ENCODE measurements around the gene PTPN23.
"Not testable (repeated sequence)": the region's sequence is repeated elsewhere in the genome, so short reads cannot be mapped to it uniquely, and the experiment has no call there.

Gene PTPN23

GRCh38 chr3:47380601-47381316 lies at the start of gene PTPN23:
PTPN23 (plus strand) TSS chr3:47381021; CDS start chr3:47381097, 76 bp downstream.
- no peaks in the 10 kb centered on the region for H3K9me3 Mint-ChIP-seq (ENCODE audit: low read depth)
- H3K27me3 Mint-ChIP-seq = no peaks in the 10 kb centered on the region
- H3K4me3 Mint-ChIP-seq = peak within 1 kb of the TSS; percentile 100
- H3K36me3 Mint-ChIP-seq = peaks cover 7% of the 10 kb centered on the region
- H3K4me1 Mint-ChIP-seq (ENCODE audit: low read depth) = peaks cover 46% of the 10 kb centered on the region
- peak within 1 kb of the TSS; percentile 100 for H3K27ac Mint-ChIP-seq

GRCh38 chr3:47333907-47334306 lies 46.9 kb upstream of the PTPN23 start:
- no peak overlapping the region for H3K4me3 Mint-ChIP-seq
- H3K27ac Mint-ChIP-seq = no peak overlapping the region
- H3K27me3 Mint-ChIP-seq = no peaks in the 10 kb centered on the region
- peaks cover 15% of the 10 kb centered on the region for H3K36me3 Mint-ChIP-seq
- no peaks in the 10 kb centered on the region for H3K4me1 Mint-ChIP-seq (ENCODE audit: low read depth)
- no peaks in the 10 kb centered on the region for H3K9me3 Mint-ChIP-seq (ENCODE audit: low read depth)

- no peaks in the 10 kb centered on the region for H3K9me3 Mint-ChIP-seq (ENCODE audit: low read depth)
- no peak overlapping the region for H3K4me3 Mint-ChIP-seq
- peaks cover 13% of the 10 kb centered on the region for H3K36me3 Mint-ChIP-seq
- H3K27ac Mint-ChIP-seq = peak overlapping the region; percentile 13
- no peaks in the 10 kb centered on the region for H3K27me3 Mint-ChIP-seq
- H3K4me1 Mint-ChIP-seq (ENCODE audit: low read depth) = no peaks in the 10 kb centered on the region
Measured at GRCh38 chr3:47337656-47338055, 43.2 kb upstream of the PTPN23 start.

- H3K36me3 Mint-ChIP-seq = peaks cover 11% of the 10 kb centered on the region
- H3K27ac Mint-ChIP-seq = no peak overlapping the region
- no peaks in the 10 kb centered on the region for H3K27me3 Mint-ChIP-seq
- H3K9me3 Mint-ChIP-seq (ENCODE audit: low read depth) = no peaks in the 10 kb centered on the region
- H3K4me3 Mint-ChIP-seq = no peak overlapping the region
- no peaks in the 10 kb centered on the region for H3K4me1 Mint-ChIP-seq (ENCODE audit: low read depth)
Measured at GRCh38 chr3:47339951-47340350, 40.9 kb upstream of the PTPN23 start.

- Mint-ChIP-seq H3K27ac (no peak overlapping the region), H3K36me3 (peaks cover 11% of the 10 kb centered on the region), H3K4me1 (ENCODE audit: low read depth) (peaks cover 8% of the 10 kb centered on the region), H3K27me3 (no peaks in the 10 kb centered on the region), H3K4me3 (no peak overlapping the region), H3K9me3 (ENCODE audit: low read depth) (no peaks in the 10 kb centered on the region)
Measured at GRCh38 chr3:47340866-47341265, 40.0 kb upstream of the PTPN23 start.

- peak overlapping the region; percentile 47 for H3K27ac Mint-ChIP-seq
- H3K27me3 Mint-ChIP-seq = no peaks in the 10 kb centered on the region
- H3K4me1 Mint-ChIP-seq (ENCODE audit: low read depth) = peaks cover 9% of the 10 kb centered on the region
- H3K36me3 Mint-ChIP-seq = peaks cover 11% of the 10 kb centered on the region
- no peaks in the 10 kb centered on the region for H3K9me3 Mint-ChIP-seq (ENCODE audit: low read depth)
- H3K4me3 Mint-ChIP-seq = no peak overlapping the region
Measured at GRCh38 chr3:47342151-47342550, 38.7 kb upstream of the PTPN23 start.

GRCh38 chr3:47342812-47343211 lies 38.0 kb upstream of the PTPN23 start:
- no peak overlapping the region for H3K27ac Mint-ChIP-seq

GRCh38 chr3:47343471-47343971 lies 37.3 kb upstream of the PTPN23 start:
- Mint-ChIP-seq H3K27ac (no peak overlapping the region), H3K9me3 (ENCODE audit: low read depth) (no peaks in the 10 kb centered on the region), H3K36me3 (peaks cover 6% of the 10 kb centered on the region), H3K4me1 (ENCODE audit: low read depth) (peaks cover 9% of the 10 kb centered on the region), H3K4me3 (no peak overlapping the region), H3K27me3 (no peaks in the 10 kb centered on the region)

More at GRCh38 chr3:47342812-47343211, 38.0 kb upstream of the PTPN23 start:
- Mint-ChIP-seq H3K4me1 (ENCODE audit: low read depth) (peaks cover 9% of the 10 kb centered on the region), H3K4me3 (no peak overlapping the region), H3K9me3 (ENCODE audit: low read depth) (no peaks in the 10 kb centered on the region), H3K36me3 (peaks cover 8% of the 10 kb centered on the region), H3K27me3 (no peaks in the 10 kb centered on the region)

GRCh38 chr3:47344971-47345370 lies 35.9 kb upstream of the PTPN23 start:
- Mint-ChIP-seq H3K9me3 (ENCODE audit: low read depth) (no peaks in the 10 kb centered on the region), H3K4me1 (ENCODE audit: low read depth) (peaks cover 9% of the 10 kb centered on the region), H3K27me3 (no peaks in the 10 kb centered on the region), H3K4me3 (no peak overlapping the region), H3K27ac (peak overlapping the region; percentile 64), H3K36me3 (peaks cover 6% of the 10 kb centered on the region)

- Mint-ChIP-seq H3K9me3 (ENCODE audit: low read depth) (no peaks in the 10 kb centered on the region), H3K4me1 (ENCODE audit: low read depth) (peaks cover 9% of the 10 kb centered on the region), H3K4me3 (no peak overlapping the region), H3K27me3 (no peaks in the 10 kb centered on the region), H3K36me3 (peaks cover 2% of the 10 kb centered on the region), H3K27ac (no peak overlapping the region)
Measured at GRCh38 chr3:47347217-47347801, 33.5 kb upstream of the PTPN23 start.

GRCh38 chr3:47348411-47349154 lies 32.2 kb upstream of the PTPN23 start:
- peaks cover 9% of the 10 kb centered on the region for H3K4me1 Mint-ChIP-seq (ENCODE audit: low read depth)
- H3K27me3 Mint-ChIP-seq = no peaks in the 10 kb centered on the region
- no peaks in the 10 kb centered on the region for H3K9me3 Mint-ChIP-seq (ENCODE audit: low read depth)

GRCh38 chr3:47355010-47355409 lies 25.8 kb upstream of the PTPN23 start:
- H3K36me3 Mint-ChIP-seq = peaks cover 9% of the 10 kb centered on the region
- no peak overlapping the region for H3K4me3 Mint-ChIP-seq
- H3K4me1 Mint-ChIP-seq (ENCODE audit: low read depth) = no peaks in the 10 kb centered on the region
- H3K27ac Mint-ChIP-seq = peak overlapping the region; percentile 29
- peaks cover under 1% of the 10 kb centered on the region for H3K9me3 Mint-ChIP-seq (ENCODE audit: low read depth)
- no peaks in the 10 kb centered on the region for H3K27me3 Mint-ChIP-seq

More at GRCh38 chr3:47348411-47349154, 32.2 kb upstream of the PTPN23 start:
- Mint-ChIP-seq H3K4me3 (no peak overlapping the region), H3K27ac (no peak overlapping the region), H3K36me3 (peaks cover 2% of the 10 kb centered on the region)

GRCh38 chr3:47356201-47356600 lies 24.6 kb upstream of the PTPN23 start:
- Mint-ChIP-seq H3K4me1 (ENCODE audit: low read depth) (peaks cover 4% of the 10 kb centered on the region), H3K9me3 (ENCODE audit: low read depth) (peaks cover 5% of the 10 kb centered on the region)

GRCh38 chr3:47359323-47359722 lies 21.5 kb upstream of the PTPN23 start:
- peaks cover 15% of the 10 kb centered on the region for H3K4me1 Mint-ChIP-seq (ENCODE audit: low read depth)
- H3K9me3 Mint-ChIP-seq (ENCODE audit: low read depth) = peaks cover 5% of the 10 kb centered on the region
- H3K36me3 Mint-ChIP-seq = peaks cover 20% of the 10 kb centered on the region
- no peak overlapping the region for H3K4me3 Mint-ChIP-seq
- no peak overlapping the region for H3K27ac Mint-ChIP-seq
- H3K27me3 Mint-ChIP-seq = no peaks in the 10 kb centered on the region

More at GRCh38 chr3:47356201-47356600, 24.6 kb upstream of the PTPN23 start:
- H3K27me3 Mint-ChIP-seq = no peaks in the 10 kb centered on the region
- H3K27ac Mint-ChIP-seq = no peak overlapping the region
- peaks cover 14% of the 10 kb centered on the region for H3K36me3 Mint-ChIP-seq
- no peak overlapping the region for H3K4me3 Mint-ChIP-seq

GRCh38 chr3:47360110-47360517 lies 20.7 kb upstream of the PTPN23 start:
- peaks cover 15% of the 10 kb centered on the region for H3K4me1 Mint-ChIP-seq (ENCODE audit: low read depth)
- H3K9me3 Mint-ChIP-seq (ENCODE audit: low read depth); H3K27me3 Mint-ChIP-seq: not testable (repeated sequence)
- peak overlapping the region; percentile 13 for H3K27ac Mint-ChIP-seq
- H3K36me3 Mint-ChIP-seq = peaks cover 20% of the 10 kb centered on the region
- peak overlapping the region; percentile 4 for H3K4me3 Mint-ChIP-seq
